RWPE1 (cell line): ENCODE measurements around the gene ANO1.

Experiments
- CTCF ChIA-PET: fragments of 350-600 bp; sonication (Branson Sonifier 250); formaldehyde crosslinking; extraction: SDS; loops from one replicate; lab custom pipeline; 2021; lab: Yijun Ruan, JAX
- POLR2A ChIA-PET: fragments of 400-600 bp; formaldehyde crosslinking; extraction: SDS; loops from one replicate; lab custom pipeline; 2020; ENCODE audit warnings: antibody characterized with exemption; ENCODE audit not compliant: low non-redundant PET; lab: Yijun Ruan, JAX
- DNase-seq: peaks from one replicate; pipeline ENCODE4 v3.0.0; 2012; ENCODE audit warnings: low spot score
- H3K27ac ChIP-seq: fragments of 450-650 bp; 2 replicates; pipeline ENCODE4 v1.5.1; 2017
- CTCF ChIP-seq: fragments of 450-650 bp; conservative IDR thresholded peaks from 2 replicates; pipeline ENCODE4 v1.5.1; 2017; ENCODE audit warnings: low read depth, mild to moderate bottlenecking

Gene ANO1

GRCh38 chr11:70050243-70050642 lies 27.9 kb upstream of the ANO1 start:
- POLR2A ChIA-PET, result no interaction called here
- no peak for TF ChIP-seq CTCF

GRCh38 chr11:70054004-70054403 lies 24.1 kb upstream of the ANO1 start:
- H3K27ac ChIP-seq, result no peak overlapping the region
- POLR2A ChIA-PET, result no interaction called here
- no peak for TF ChIP-seq CTCF
- CTCF ChIA-PET, result interaction anchor here (0.6 kb wide), 1 partner anchor 467 kb away, joined by 3 read pairs; no protein-coding TSS in a partner anchor
- no peak for DNase-seq

More at GRCh38 chr11:70050243-70050642, 27.9 kb upstream of the ANO1 start:
- CTCF ChIA-PET, result interaction anchor here (0.7 kb wide), 1 partner anchor 10 kb away, joined by 3 read pairs; no protein-coding TSS in a partner anchor
- DNase-seq, result no peak
- no peak overlapping the region for H3K27ac ChIP-seq

- ChIA-PET CTCF (no interaction called here), POLR2A (no interaction called here)
- H3K27ac ChIP-seq, result no peak overlapping the region
- TF ChIP-seq CTCF, result no peak
- no peak for DNase-seq
These were observed 22.7 kb upstream of the ANO1 start for GRCh38 chr11:70055444-70055843.

- no peak overlapping the region for H3K27ac ChIP-seq
- ChIA-PET CTCF (interaction anchor here (0.7 kb wide), 1 partner anchor 111 kb away, joined by 3 read pairs; no protein-coding TSS in a partner anchor), POLR2A (no interaction called here)
- DNase-seq, result no peak
- no peak for TF ChIP-seq CTCF
These were observed 21.0 kb upstream of the ANO1 start for GRCh38 chr11:70057080-70057479.

- TF ChIP-seq CTCF, result no peak
- POLR2A ChIA-PET, result no interaction called here
- H3K27ac ChIP-seq, result no peak overlapping the region
- no peak for DNase-seq
- CTCF ChIA-PET, result no interaction called here
These were observed 18.1 kb upstream of the ANO1 start for GRCh38 chr11:70059971-70060370.

GRCh38 chr11:70060611-70061293 lies 17.4 kb upstream of the ANO1 start:
- no peak for DNase-seq
- no peak overlapping the region for H3K27ac ChIP-seq
- TF ChIP-seq CTCF, result no peak
- POLR2A ChIA-PET, result no interaction called here
- CTCF ChIA-PET, result no interaction called here
